GM12874 (cell line): ENCODE data around the gene PAX8.

ENCODE experiments used
- TF ChIP-seq, protein P1 (sequence below): IDR thresholded peaks from 2 replicates; pipeline ENCODE4 v1.5.1; 2011; ENCODE audit warnings: low read depth, mild to moderate bottlenecking, control low read depth, low read length, moderate library complexity; ENCODE audit not compliant: insufficient read depth

Gene PAX8

DNA sequence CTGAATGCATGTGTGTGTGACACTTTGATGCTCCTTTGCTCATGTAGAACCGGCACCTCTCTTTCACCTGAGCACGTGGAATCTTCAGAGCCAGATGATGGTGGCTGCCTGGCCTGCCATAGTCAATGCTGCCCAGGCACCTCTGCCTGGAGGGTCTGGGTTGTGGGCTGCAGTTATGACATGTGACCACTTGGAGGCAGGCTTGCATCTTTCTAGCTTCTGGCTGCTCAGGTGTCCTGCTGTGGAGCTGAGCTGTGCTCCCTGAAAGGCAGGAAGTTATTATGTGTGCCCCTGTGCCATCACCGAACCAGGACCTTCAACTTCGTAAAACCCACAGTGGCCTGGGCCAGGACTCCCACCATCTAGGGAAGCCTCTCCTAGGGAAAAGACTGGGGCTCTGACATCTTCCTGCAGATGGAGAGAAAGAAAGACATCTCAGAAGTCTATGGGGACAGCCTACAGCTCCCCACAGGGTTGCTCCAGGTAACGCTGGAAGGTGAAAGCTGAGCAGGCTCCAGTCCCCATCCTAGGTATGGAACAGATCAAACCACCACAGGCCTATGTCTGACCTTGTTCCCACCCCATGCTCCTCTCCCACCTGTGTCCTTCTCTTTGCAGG lies 74.7 kb downstream of the PAX8 start:
- TF ChIP-seq, protein P1, sequence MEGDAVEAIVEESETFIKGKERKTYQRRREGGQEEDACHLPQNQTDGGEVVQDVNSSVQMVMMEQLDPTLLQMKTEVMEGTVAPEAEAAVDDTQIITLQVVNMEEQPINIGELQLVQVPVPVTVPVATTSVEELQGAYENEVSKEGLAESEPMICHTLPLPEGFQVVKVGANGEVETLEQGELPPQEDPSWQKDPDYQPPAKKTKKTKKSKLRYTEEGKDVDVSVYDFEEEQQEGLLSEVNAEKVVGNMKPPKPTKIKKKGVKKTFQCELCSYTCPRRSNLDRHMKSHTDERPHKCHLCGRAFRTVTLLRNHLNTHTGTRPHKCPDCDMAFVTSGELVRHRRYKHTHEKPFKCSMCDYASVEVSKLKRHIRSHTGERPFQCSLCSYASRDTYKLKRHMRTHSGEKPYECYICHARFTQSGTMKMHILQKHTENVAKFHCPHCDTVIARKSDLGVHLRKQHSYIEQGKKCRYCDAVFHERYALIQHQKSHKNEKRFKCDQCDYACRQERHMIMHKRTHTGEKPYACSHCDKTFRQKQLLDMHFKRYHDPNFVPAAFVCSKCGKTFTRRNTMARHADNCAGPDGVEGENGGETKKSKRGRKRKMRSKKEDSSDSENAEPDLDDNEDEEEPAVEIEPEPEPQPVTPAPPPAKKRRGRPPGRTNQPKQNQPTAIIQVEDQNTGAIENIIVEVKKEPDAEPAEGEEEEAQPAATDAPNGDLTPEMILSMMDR, result peak; percentile 88

DNA sequence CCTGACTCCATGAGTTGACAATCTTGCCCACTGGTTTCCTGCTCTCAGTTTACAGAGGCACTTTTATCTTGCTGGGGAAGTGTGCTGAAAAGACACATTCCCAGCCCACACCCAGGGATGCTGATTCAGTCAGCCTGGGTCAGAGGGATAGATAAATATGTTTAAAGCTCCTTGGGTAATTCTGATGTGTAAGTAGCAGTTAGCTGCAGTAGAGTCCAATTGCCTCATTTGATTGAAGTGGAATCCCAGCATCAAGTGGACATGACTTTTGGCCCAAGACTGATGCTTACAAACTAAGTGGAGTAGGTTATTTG lies 75.5 kb downstream of the PAX8 start:
- TF ChIP-seq, protein P1, result no peak

DNA sequence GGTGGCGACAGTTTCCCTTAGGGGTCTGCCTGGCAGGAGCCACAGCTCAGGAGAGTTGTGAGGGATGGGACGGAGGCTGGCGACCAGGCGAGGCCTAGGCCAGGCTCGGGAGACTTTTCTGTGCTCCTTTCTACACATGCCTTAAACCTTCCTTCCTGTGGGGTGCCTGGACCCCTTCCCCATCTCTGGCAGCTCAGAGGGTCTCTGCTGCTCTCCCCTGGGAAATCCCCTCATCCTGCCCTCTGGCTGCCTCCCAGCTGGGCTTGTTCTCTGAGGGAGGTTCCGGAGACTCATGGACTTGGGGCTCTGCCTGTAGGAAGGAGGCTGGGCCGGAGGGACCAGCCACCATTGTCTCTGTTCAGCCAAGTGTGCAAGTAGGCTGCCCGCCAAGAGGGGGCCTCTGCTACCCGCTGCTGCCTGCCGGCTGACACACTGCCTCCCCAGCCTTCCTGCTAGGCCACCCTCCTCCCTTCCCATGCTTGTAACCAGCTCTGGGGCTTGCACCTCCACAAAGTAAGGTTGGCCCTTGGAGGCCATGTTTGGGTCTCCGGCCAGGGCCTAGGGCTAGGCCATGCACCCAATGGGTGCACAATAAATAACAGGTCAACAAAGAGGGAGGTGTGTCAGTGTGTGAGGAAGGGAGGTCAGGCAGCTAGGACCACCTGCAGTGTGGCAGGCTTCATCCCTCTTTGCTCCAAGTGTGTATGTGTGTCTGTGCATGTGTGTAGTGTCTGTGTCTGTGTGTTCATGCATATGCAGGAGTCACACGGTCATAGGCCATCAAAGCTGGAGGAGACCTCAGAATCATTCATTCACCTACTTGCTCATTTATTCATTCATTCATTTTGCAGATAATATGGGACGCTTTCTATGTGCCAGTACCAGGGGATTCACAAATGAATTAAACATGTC lies 76.2 kb downstream of the PAX8 start:
- TF ChIP-seq, protein P1, result no peak

DNA sequence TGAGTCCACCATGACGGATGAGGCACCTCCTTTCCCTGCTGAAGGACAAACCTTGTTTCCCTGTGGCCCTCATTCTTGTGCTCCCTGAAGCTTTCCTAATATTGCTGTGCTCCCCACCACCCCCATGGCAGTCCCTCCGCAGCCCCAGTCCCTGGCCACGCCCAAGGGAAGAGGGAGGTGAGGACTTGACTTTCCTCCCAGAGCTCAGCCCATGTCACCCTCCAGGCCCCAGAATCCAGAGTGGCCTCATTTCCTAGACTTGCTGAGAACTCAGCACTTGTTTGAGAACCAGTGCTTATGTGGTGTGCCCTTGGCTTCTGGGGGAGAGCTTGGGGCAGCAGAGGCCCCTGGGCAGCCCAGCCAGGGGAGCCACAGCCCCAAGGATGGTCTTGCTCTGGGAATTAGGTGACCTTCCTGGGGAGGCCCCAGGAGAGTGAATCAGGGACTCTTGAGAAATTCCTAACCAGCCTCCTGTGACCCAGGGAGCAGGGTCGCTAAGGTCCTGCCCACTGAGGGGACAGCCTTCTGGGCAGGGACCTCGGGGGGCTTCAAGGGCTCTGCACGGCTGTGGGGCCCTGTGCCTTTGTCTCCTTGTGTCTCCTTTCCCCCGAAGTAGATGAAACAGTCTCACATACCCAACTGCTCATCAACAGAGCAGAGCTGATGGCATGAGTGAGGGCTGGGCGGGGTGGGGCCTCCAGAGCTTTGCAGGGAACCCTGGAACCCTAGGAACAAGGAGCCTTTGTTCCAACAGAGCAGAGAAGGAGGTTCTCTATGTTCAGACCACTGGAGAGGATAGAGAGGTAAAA lies 77.0 kb downstream of the PAX8 start:
- TF ChIP-seq, protein P1, result no peak

DNA sequence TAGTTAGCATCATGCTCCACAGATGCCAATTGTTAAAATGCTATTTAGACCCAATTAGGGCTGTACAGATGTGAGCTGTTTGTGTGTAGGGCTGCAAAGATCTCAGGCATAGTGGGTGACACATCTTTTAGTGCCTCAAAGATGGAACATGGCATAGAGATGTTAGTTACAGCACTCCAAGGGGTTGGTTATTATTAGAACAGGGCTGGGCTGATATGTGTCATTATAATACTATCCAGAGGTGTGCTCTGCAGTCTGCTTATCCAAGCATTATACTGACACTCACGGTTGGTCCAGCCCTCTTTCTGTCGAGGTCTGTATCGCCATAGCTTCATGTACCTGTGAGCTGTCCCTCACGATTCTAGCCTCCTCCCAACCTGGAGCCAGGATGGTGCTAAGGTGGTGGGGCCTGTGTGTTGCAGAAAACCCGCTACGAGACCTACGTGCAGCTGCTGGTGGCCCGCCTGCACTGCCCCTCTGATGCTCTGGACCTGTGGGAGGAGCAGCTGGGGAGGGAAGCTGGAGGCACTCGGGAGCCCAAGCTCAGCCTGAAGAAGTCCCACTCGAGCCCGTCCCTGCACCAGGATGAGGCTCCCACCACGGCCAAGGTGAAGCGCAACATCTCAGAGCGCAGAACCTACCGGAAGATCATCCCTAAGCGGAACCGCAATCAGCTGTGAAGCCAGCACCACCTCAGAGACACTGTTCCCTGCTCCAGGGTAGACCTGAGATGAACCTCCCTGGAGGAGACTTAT lies 77.8 kb downstream of the PAX8 start:
- TF ChIP-seq, protein P1, result no peak

DNA sequence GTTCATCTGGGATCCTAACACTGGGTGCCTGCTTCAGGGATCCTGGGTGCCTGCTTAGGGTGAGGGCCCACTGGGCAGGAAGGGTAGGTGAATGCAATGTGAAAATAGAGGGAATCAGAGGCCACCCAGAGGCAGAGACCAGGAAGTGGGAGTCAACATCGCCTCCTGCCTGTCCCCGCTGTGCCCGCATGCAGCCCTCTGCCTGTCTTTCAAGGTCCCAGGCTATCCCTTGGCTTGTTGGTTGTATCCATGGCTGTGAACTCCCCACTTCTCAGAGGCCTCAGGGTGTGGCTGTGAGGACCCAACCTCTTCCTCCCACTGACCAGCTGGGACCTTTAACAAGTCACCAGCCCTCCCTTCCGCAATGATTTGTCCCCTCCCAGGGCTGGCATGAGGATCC lies 78.5 kb downstream of the PAX8 start:
- TF ChIP-seq, protein P1, result no peak
